ENCODE measurements around the gene IL23R.

The IL23R gene

GRCh38 chr1:67150931-67151330, 15.3 kb upstream of the IL23R start:
- H3F3A ChIP-seq (ENCODE audit: insufficient read depth), result no peaks in the 10 kb centered on the region
- no peaks in the 10 kb centered on the region for H3K79me2 ChIP-seq (ENCODE audit: insufficient read depth, low read length)
- H3K4me3 ChIP-seq (ENCODE audit: insufficient read depth, low read length, poor library complexity, severe bottlenecking), result no peak overlapping the region
- no peak for TF ChIP-seq EZH2phosphoT487 (conservative IDR thresholded peaks at IDR 0.05; ENCODE audit: low read length)
- no peak for TF ChIP-seq CTCF (IDR thresholded peaks at IDR 0.05; ENCODE audit: insufficient read depth, low read length, poor library complexity, severe bottlenecking)
- no peaks in the 10 kb centered on the region for H4K20me1 ChIP-seq (ENCODE audit: low read depth, low read length)
- H3K27me3 ChIP-seq (ENCODE audit: low read length), result no peaks in the 10 kb centered on the region
- H3K9me3 ChIP-seq (ENCODE audit: insufficient read depth, low read length), result no peaks in the 10 kb centered on the region
- H3K4me2 ChIP-seq (ENCODE audit: low read depth, low read length, poor library complexity, severe bottlenecking), result no peak overlapping the region
- H3K9me2 ChIP-seq (replicated peaks; ENCODE audit: insufficient read depth, low read length), result no peaks in the 10 kb centered on the region
- H3K36me3 ChIP-seq (ENCODE audit: low read length), result no peaks in the 10 kb centered on the region
- H3K9ac ChIP-seq (ENCODE audit: low read length), result no peak overlapping the region
- H3K27ac ChIP-seq (ENCODE audit: low read depth, low read length), result no peak overlapping the region
- no peak overlapping the region for H2AFZ ChIP-seq (ENCODE audit: low read depth, low read length, severe bottlenecking)

GRCh38 chr1:67158401-67158800, 7.9 kb upstream of the IL23R start:
- Histone ChIP-seq H2AFZ (ENCODE audit: low read depth, low read length, severe bottlenecking) (no peak overlapping the region), H3K4me2 (ENCODE audit: low read depth, low read length, poor library complexity, severe bottlenecking) (no peak overlapping the region), H3K9me3 (ENCODE audit: insufficient read depth, low read length) (no peaks in the 10 kb centered on the region), H3F3A (ENCODE audit: insufficient read depth) (no peaks in the 10 kb centered on the region), H3K79me2 (ENCODE audit: insufficient read depth, low read length) (no peaks in the 10 kb centered on the region), H3K9ac (ENCODE audit: low read length) (no peak overlapping the region), H3K27ac (ENCODE audit: low read depth, low read length) (no peak overlapping the region), H3K9me2 (replicated peaks; ENCODE audit: insufficient read depth, low read length) (no peaks in the 10 kb centered on the region), H3K36me3 (ENCODE audit: low read length) (no peaks in the 10 kb centered on the region), H4K20me1 (ENCODE audit: low read depth, low read length) (no peaks in the 10 kb centered on the region), H3K27me3 (ENCODE audit: low read length) (no peaks in the 10 kb centered on the region), H3K4me3 (ENCODE audit: insufficient read depth, low read length, poor library complexity, severe bottlenecking) (no peak overlapping the region)
- TF ChIP-seq EZH2phosphoT487 (conservative IDR thresholded peaks at IDR 0.05; ENCODE audit: low read length) (no peak), CTCF (IDR thresholded peaks at IDR 0.05; ENCODE audit: insufficient read depth, low read length, poor library complexity, severe bottlenecking) (no peak)

GRCh38 chr1:67159233-67159632, 7.0 kb upstream of the IL23R start:
- H3K9ac ChIP-seq (ENCODE audit: low read length), result no peak overlapping the region
- H3K27ac ChIP-seq (ENCODE audit: low read depth, low read length), result no peak overlapping the region
- no peaks in the 10 kb centered on the region for H4K20me1 ChIP-seq (ENCODE audit: low read depth, low read length)
- H3K27me3 ChIP-seq (ENCODE audit: low read length), result no peaks in the 10 kb centered on the region
- H2AFZ ChIP-seq (ENCODE audit: low read depth, low read length, severe bottlenecking), result no peak overlapping the region
- H3K9me3 ChIP-seq (ENCODE audit: insufficient read depth, low read length), result no peaks in the 10 kb centered on the region
- no peak overlapping the region for H3K4me3 ChIP-seq (ENCODE audit: insufficient read depth, low read length, poor library complexity, severe bottlenecking)
- H3F3A ChIP-seq (ENCODE audit: insufficient read depth), result no peaks in the 10 kb centered on the region
- no peak overlapping the region for H3K4me2 ChIP-seq (ENCODE audit: low read depth, low read length, poor library complexity, severe bottlenecking)
- no peaks in the 10 kb centered on the region for H3K9me2 ChIP-seq (replicated peaks; ENCODE audit: insufficient read depth, low read length)
- H3K36me3 ChIP-seq (ENCODE audit: low read length), result no peaks in the 10 kb centered on the region
- no peaks in the 10 kb centered on the region for H3K79me2 ChIP-seq (ENCODE audit: insufficient read depth, low read length)
- TF ChIP-seq CTCF (IDR thresholded peaks at IDR 0.05; ENCODE audit: insufficient read depth, low read length, poor library complexity, severe bottlenecking) (no peak), EZH2phosphoT487 (conservative IDR thresholded peaks at IDR 0.05; ENCODE audit: low read length) (no peak)

All from SU-DHL-6 (cell line).